HG03103 (cell line): Measurements from ENCODE around the gene COPS7A.

ENCODE experiments used
- ATAC-seq: cut with Tn5 transposase; IDR thresholded peaks from one replicate; pipeline ENCODE4 v1.9.1; 2021; ENCODE audit warnings: low read depth; ENCODE audit not compliant: unreplicated experiment

Gene COPS7A

DNA sequence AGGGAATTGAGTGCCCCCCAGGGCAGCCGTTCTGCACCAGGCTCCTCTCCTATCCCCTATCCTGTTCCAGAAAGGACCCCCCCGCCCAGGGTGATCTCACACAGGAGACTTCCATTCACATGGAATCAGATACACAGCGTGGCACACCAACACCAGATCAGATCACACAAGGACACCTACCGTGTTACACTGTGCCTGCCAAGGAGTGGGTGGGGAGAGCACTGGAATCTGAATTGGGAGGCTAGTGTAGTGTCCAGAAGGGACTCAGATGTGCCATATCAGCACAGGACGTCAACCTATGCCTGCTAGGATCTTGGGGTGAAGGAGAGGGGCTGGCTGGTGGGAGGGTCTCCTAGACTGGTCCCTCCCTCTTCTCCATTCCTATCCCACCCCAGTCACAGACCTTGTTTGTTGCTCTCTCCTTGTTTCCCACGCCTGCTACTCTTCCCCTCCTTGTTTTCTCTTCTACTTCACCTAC lies 44.6 kb downstream of the COPS7A start:
- no peak for ATAC-seq

- ATAC-seq: no peak
These were observed 45.1 kb downstream of the COPS7A start for GRCh38 chr12:6768990-6769389.

- no peak for ATAC-seq
These were observed 45.8 kb downstream of the COPS7A start for GRCh38 chr12:6769666-6770065.

- no peak for ATAC-seq
These were observed 46.2 kb downstream of the COPS7A start for GRCh38 chr12:6770094-6770493.

DNA sequence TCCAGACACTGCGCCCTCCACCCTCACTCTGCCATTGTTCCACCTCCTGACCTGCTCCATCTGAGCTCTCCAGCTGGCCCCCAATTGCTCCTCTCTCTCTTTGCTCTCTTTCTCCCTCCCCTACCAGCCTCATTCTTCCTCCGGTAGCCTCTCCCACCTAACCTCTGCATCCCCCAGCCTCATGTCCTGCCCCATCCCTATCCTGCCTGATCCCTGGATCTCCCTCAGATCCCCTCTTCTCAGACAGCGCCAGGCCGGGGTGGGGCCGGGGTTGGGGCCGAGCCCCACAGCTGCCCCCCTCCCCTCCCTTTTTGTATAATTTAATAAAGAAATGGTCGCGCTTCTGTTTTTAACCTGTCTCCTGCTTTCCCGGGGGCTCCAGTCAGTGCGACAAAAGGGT lies 46.8 kb downstream of the COPS7A start:
- no peak for ATAC-seq

- ATAC-seq: no peak
These were observed 47.2 kb downstream of the COPS7A start for GRCh38 chr12:6771091-6771495.

GRCh38 chr12:6771509-6772330 lies 47.9 kb downstream of the COPS7A start:
- no peak for ATAC-seq

DNA sequence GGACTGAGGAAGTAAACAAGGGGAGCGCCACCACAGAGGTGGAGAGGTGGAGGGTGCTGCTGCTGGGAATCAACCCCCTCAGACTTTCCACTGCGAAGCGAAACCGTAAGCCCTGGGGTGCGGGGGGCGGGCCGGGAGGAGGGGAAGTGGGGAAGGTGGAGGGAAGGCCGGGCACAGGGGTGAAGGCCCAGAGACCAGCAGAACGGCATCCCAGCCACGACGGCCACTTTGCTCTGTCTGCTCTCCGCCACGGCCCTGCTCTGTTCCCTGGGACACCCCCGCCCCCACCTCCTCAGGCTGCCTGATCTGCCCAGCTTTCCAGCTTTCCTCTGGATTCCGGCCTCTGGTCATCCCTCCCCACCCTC lies 48.5 kb downstream of the COPS7A start, which contains the start of gene LAG3:
Gene LAG3 (plus strand): TSS at position 190 of the 365 bp plus-strand sequence. CDS start 333 bp downstream, outside the sequence.
- no peak for ATAC-seq

DNA sequence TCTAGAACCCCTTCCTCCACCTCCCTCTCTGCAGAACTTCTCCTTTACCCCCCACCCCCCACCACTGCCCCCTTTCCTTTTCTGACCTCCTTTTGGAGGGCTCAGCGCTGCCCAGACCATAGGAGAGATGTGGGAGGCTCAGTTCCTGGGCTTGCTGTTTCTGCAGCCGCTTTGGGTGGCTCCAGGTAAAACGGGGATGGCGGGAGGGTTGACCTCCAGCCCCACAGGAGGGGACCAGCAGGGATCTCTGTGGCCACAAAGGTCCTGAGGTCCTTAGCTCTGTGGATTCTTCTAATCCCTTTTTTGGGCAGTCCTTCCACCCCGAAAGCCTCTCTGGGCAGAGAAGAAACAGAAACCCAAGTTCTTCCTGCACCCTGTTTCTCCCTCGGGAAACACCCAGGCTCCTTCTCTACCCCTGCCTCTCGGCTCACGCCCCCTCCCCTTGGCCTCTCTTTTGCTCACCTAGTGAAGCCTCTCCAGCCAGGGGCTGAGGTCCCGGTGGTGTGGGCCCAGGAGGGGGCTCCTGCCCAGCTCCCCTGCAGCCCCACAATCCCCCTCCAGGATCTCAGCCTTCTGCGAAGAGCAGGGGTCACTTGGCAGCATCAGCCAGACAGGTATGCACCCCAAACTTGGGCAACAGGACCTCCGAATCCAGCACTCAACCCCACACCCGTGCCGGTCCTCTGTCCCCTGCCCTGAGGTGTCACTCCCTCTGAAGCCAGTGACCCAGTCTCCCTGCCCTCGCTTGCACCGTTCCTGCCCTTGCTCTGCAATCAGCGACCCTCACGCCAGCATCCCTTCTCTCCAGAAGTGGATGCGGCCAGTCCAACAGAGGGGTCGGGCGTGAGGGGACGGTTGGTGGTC lies 49.1 kb downstream of the COPS7A start:
- ATAC-seq: no peak

DNA sequence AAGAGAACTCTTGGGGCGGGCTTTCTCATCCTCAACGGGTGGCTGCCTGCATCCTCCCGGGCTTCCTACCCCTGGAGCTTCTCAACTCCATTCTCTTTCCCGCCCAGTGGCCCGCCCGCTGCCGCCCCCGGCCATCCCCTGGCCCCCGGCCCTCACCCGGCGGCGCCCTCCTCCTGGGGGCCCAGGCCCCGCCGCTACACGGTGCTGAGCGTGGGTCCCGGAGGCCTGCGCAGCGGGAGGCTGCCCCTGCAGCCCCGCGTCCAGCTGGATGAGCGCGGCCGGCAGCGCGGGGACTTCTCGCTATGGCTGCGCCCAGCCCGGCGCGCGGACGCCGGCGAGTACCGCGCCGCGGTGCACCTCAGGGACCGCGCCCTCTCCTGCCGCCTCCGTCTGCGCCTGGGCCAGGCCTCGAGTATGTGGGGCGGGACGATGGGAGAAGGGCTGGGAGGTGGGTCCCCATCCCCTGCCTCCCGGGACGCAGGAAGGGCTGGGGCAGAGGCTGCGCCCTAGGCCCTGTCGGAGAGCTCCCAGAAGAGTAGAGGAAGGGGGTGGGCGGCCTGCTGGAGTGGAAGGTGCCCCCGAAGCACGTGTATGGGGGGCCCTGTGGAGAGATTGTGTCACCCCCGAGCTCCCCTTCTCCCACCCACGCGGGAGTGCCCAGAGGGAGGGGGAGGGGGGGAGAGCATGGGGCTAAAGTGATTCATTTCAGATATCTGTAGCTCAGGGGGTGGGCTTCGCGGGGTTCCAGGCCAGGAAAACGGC lies 49.9 kb downstream of the COPS7A start:
- no peak for ATAC-seq

DNA sequence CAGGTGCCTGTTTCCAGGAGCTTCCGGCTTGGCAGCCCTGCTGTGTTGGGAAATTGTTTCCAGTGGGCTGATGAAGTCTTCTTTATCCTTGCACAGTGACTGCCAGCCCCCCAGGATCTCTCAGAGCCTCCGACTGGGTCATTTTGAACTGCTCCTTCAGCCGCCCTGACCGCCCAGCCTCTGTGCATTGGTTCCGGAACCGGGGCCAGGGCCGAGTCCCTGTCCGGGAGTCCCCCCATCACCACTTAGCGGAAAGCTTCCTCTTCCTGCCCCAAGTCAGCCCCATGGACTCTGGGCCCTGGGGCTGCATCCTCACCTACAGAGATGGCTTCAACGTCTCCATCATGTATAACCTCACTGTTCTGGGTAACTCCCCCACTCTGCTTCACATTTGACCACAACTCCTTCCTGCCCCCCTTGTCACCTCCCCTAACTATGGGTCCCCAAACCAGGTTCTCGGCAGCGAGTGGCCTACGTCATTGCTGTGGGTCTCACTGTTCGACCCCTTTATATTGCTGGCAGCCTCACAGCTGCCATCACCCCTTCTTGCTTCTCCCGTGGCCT lies 50.7 kb downstream of the COPS7A start:
- no peak for ATAC-seq

GRCh38 chr12:6775185-6776174 lies 51.6 kb downstream of the COPS7A start:
- no peak for ATAC-seq

GRCh38 chr12:6777386-6777785 lies 53.5 kb downstream of the COPS7A start:
- ATAC-seq: no peak

GRCh38 chr12:6778217-6778573 lies 54.3 kb downstream of the COPS7A start:
- ATAC-seq: no peak

- ATAC-seq: peak; percentile 71
These were observed 55.0 kb downstream of the COPS7A start for GRCh38 chr12:6778574-6779550.

DNA sequence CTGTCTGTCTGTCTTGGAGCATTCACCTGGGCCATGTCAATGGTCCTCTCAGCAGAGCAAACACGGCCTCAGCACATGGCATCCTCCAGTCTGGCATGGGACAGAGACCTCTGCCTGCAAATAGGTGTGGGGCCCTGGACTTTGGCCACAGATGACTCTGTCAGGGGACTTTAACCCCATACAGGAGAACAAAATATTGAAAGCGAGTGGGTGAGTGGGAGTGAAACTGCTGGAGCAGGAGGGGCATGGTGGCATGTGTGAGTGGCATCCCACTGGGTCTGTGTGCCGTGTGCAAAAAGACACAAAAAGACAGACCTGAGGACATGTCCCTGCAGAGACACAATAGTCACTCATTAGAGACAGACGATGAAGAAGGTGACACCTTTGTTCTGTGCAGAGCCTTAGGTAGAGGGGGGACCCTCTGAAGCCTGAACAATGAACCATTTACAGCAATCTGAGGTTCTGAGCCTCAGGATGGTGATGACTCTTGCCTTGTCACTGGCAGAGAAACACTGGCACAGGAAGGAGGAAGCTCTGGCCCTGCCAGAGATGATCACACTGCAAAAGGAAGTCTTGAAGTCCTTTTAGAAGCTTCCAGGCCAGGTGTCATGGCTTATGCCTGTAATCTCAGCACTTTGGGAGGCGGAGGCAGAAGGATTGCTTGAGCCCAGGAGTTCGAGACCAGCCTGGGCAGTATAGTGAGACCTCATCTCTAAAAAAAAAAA lies 56.0 kb downstream of the COPS7A start:
- ATAC-seq: no peak

DNA sequence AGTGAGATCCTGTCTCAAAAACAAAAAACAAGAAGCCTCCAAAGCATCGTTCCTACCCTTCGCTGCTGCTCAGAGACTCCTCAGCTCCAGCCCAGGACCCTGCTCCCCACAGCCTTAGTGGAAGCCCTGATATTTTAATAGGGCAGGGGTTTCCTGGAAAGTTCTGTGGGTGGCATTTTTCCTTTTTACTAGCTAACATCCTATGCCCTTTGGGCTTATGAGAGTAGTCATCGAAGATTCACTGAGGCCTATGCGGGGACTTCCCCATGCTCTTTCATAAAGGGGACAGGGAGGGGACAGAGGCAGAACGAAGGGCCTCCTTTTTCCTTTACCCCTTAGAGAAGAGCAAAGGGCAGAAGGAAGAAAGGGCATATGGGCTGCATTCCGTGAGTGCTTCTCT lies 56.7 kb downstream of the COPS7A start:
- no peak for ATAC-seq
